PFSK-1 (cell line): ENCODE measurements around the gene MT1X.

Experiments
- FOXP2 ChIP-seq: optimal IDR thresholded peaks from 2 replicates; pipeline ENCODE3; 2011; ENCODE audit warnings: borderline replicate concordance, control low read depth, inconsistent platforms; ENCODE audit not compliant: insufficient read depth; ENCODE audit errors: extremely low read length, extremely low read depth
- POLR2AphosphoS5 ChIP-seq: IDR thresholded peaks from 2 replicates; pipeline ENCODE4 v1.6.1; 2012; ENCODE audit warnings: low read depth, mild to moderate bottlenecking, control low read depth, low read length, moderate library complexity
- REST ChIP-seq, 2 experiments: IDR thresholded peaks; 2 replicates each; pipeline versions ENCODE4 v1.6.1 to v1.8.0; 2011 to 2012; ENCODE audit warnings: low read depth in 2 of 2, low read length in 2 of 2, control low read depth in 1 of 2, inconsistent platforms in 1 of 2, mild to moderate bottlenecking in 1 of 2, moderate library complexity in 1 of 2; ENCODE audit not compliant: insufficient read depth in 1 of 2
- SIN3A ChIP-seq: IDR thresholded peaks from 2 replicates; pipeline ENCODE4 v1.6.1; 2012; ENCODE audit warnings: mild to moderate bottlenecking, low read length, moderate library complexity, borderline replicate concordance; ENCODE audit not compliant: insufficient read depth
- TAF1 ChIP-seq: IDR thresholded peaks from 2 replicates; pipeline ENCODE4 v1.6.1; 2012; ENCODE audit warnings: low read length, control low read depth, borderline replicate concordance; ENCODE audit not compliant: insufficient read depth

MT1X gene

DNA sequence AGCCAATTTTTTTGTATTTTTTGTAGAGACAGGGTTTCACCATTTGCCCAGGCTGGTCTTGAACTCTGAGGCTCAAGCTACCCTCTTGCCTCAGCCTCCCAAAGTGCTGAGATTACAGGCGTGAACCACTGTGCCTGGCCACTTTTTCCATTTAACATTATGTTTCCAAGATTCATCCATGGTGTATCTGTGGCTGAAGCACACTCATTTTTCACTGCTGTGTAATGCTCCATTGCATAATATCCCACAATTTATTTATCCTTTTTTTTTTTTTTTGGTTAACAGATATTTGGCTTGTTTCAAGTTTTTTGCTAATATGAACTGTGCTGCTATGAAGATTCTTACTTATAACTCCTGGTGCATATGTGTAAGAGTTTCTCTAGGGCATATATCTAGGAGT is 45.8 kb downstream of the MT1X start:
- no peak for TF ChIP-seq FOXP2
- no peak for TF ChIP-seq TAF1
- TF ChIP-seq REST (IDR thresholded peaks at IDR 0.05; ENCODE audit: insufficient read depth in 1 of 2, low read depth in 2 of 2, low read length in 2 of 2), result no peak
- TF ChIP-seq POLR2AphosphoS5, result no peak
- no peak for TF ChIP-seq SIN3A

GRCh38 chr16:56728980-56729734 is 46.9 kb downstream of the MT1X start:
- TF ChIP-seq SIN3A (no peak), FOXP2 (no peak), POLR2AphosphoS5 (no peak), REST (IDR thresholded peaks at IDR 0.05; ENCODE audit: insufficient read depth in 1 of 2, low read depth in 2 of 2, low read length in 2 of 2) (no peak), TAF1 (no peak)

DNA sequence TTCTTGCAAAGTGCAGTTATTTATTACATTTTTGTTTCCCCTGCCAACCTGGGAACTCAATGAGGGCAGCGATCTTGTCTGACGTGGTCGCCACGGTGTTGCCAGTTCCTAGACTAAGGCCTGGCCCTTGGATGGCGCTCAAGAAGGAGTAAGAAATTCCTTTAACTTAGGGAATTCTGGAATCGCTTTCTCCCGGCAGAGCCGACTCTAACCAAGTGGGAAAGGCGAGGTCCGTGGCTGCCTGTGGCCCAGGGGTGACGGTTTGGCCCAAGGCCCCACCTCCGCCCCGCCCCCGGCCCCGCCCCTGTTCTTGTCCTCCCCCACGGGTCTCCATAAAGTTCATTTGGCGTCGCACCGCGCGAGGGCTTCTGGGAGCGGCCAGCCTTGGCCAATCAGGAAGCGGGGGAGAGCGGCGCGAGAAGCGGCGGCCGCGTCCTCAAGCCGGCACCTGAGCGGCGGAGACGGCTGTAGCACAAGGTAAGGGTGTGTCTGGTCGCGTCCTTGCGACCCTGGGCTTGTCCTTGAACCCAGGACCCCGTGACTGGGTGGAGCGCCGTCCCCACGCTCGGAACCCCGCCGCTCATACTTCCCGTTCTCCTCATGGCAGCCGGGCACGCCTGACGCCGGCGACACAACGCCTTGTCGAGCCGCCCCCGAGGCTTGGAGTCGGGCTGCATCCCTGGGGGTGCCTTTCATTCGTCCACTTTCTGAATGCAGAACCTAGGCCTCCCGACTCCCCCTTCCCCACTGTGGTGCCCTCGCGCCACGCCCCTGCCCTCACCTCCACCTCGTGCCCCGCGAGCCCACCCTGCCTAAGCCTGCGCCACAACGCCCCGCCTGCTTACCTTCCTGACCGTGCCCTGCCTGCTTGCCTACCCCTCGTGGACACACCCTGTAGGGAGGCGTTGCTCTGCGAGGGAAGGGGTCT is 47.7 kb downstream of the MT1X start, which contains the start of gene NUP93:
NUP93 (plus strand) TSS at position 395 of the 928 bp plus-strand sequence. CDS start 18,119 bp downstream, outside the sequence.
- TF ChIP-seq FOXP2 (peak; percentile 22), POLR2AphosphoS5 (peak; percentile 69), TAF1 (peak; percentile 56; the same call in 1 of the 2 replicates), SIN3A (0 out of 2 replicates have a peak, but pooled peaks have one; percentile 43), REST (IDR thresholded peaks at IDR 0.05; ENCODE audit: insufficient read depth in 1 of 2, low read depth in 2 of 2, low read length in 2 of 2) (no peak)

- TF ChIP-seq FOXP2 (no peak), POLR2AphosphoS5 (no peak), SIN3A (no peak), REST (IDR thresholded peaks at IDR 0.05; ENCODE audit: insufficient read depth in 1 of 2, low read depth in 2 of 2, low read length in 2 of 2) (no peak), TAF1 (no peak)
These were observed 50.1 kb downstream of the MT1X start for GRCh38 chr16:56732366-56732765.
